Liver (tissue), 3 donors: ENCODE results near the gene CCR4.

Source experiments
- GABPA ChIP-seq, 2 donors: IDR thresholded peaks in 1 of 2; conservative IDR thresholded peaks in 1 of 2; 2 replicates each; pipeline ENCODE4 v1.6.1; 2016; ENCODE audit warnings: antibody characterized with exemption in 2 of 2, mild to moderate bottlenecking in 1 of 2, moderate library complexity in 1 of 2
- HNF4A ChIP-seq, 2 donors: conservative IDR thresholded peaks; 2 replicates each; pipeline ENCODE4 v1.6.1; 2016; ENCODE audit warnings: antibody characterized with exemption in 2 of 2, mild to moderate bottlenecking in 2 of 2
- RAD21 ChIP-seq, 2 donors: IDR thresholded peaks; 2 replicates each; pipeline ENCODE4 v1.6.1; 2016; ENCODE audit warnings: antibody characterized with exemption in 2 of 2, mild to moderate bottlenecking in 2 of 2
- TAF1 ChIP-seq: conservative IDR thresholded peaks from 2 replicates; pipeline ENCODE4 v1.6.1; 2016; ENCODE audit warnings: antibody characterized with exemption, mild to moderate bottlenecking
- TF ChIP-seq, protein P1 (sequence below): fragments of 150-350 bp; IDR thresholded peaks from 2 replicates; pipeline ENCODE4 v1.5.1; 2017; ENCODE audit warnings: improper control_type of control experiment, low read depth, low read length; ENCODE audit not compliant: missing input control
- TF ChIP-seq, protein P2 (sequence below): IDR thresholded peaks from 2 replicates; pipeline ENCODE4 v1.6.1; 2016; ENCODE audit warnings: antibody characterized with exemption
- TF ChIP-seq, protein P3 (sequence below): IDR thresholded peaks from 2 replicates; pipeline ENCODE4 v1.6.1; 2016; ENCODE audit warnings: antibody characterized with exemption
- donor health status: healthy.
- donor health status: healthy.

DNA sequence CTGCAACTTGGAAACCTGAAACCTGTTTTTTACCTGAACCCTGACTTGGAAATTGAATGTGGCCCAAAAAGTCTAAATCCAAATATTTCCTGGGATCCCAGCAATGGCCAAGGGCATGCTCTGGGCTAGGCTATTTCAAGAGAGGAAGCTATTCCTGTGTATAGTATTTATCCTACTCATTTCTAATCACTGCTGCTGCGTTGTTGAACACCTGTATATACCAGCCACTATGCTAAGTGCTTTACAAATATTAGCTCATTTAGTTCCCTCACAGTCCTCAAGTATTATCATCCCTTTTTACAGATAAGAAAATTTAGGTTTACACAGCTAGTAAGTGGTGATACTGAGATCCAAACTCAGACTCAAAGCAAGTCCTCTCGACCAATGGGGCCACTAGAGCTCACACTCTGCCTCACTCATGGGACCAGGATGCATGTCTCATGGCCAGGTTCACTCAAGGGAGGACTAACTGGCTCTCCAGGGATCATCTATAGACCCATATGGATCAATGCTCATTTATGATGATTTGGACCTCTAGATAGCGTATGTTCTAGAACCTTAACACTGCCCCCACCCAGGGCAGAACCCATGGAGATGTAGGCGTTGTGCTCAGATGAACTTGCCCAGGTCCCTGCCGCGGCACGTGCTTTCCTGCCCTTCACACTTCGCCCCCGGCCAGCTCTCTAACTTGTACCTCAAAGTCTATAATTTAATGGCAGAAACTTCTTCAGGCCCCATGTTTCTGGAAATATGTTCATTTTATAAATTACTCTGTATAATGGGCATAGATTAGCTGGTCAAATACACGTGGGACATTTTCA lies 2.6 kb upstream of the CCR4 start:
- no peak for TF ChIP-seq TAF1
- TF ChIP-seq, protein P1, sequence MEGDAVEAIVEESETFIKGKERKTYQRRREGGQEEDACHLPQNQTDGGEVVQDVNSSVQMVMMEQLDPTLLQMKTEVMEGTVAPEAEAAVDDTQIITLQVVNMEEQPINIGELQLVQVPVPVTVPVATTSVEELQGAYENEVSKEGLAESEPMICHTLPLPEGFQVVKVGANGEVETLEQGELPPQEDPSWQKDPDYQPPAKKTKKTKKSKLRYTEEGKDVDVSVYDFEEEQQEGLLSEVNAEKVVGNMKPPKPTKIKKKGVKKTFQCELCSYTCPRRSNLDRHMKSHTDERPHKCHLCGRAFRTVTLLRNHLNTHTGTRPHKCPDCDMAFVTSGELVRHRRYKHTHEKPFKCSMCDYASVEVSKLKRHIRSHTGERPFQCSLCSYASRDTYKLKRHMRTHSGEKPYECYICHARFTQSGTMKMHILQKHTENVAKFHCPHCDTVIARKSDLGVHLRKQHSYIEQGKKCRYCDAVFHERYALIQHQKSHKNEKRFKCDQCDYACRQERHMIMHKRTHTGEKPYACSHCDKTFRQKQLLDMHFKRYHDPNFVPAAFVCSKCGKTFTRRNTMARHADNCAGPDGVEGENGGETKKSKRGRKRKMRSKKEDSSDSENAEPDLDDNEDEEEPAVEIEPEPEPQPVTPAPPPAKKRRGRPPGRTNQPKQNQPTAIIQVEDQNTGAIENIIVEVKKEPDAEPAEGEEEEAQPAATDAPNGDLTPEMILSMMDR = no peak
- TF ChIP-seq, protein P2, sequence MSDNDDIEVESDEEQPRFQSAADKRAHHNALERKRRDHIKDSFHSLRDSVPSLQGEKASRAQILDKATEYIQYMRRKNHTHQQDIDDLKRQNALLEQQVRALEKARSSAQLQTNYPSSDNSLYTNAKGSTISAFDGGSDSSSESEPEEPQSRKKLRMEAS = no peak
- no peak for TF ChIP-seq HNF4A (conservative IDR thresholded peaks at IDR 0.05)
- no peak for TF ChIP-seq RAD21 (IDR thresholded peaks at IDR 0.05)
- TF ChIP-seq GABPA (IDR thresholded peaks at IDR 0.05 in 1 of 2, conservative IDR thresholded peaks at IDR 0.05 in 1 of 2) = no peak
- TF ChIP-seq, protein P3, sequence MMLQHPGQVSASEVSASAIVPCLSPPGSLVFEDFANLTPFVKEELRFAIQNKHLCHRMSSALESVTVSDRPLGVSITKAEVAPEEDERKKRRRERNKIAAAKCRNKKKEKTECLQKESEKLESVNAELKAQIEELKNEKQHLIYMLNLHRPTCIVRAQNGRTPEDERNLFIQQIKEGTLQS = no peak
